K562 (cell line): ENCODE measurements around the gene GPR85. TPM values are rescaled to one million over a fixed set of nuclear protein-coding genes. Genes with fewer than 3 reads are reported as not detected.

Experiments
- ATF2 ChIP-seq: sonication (generic); formaldehyde crosslinking; IDR thresholded peaks from 2 replicates; pipeline ENCODE4 v1.8.1; 2022; ENCODE audit warnings: missing genetic modification reagents
- CHD1 ChIP-seq: fragments of 200-600 bp; sonication (generic); IDR thresholded peaks from one replicate; pipeline ENCODE4 v1.6.1; 2012; ENCODE audit warnings: mild to moderate bottlenecking, moderate library complexity, low read length, inconsistent platforms
- CTCFL ChIP-seq: IDR thresholded peaks from 2 replicates; pipeline ENCODE4 v1.6.1; 2011; ENCODE audit warnings: borderline replicate concordance, low read depth, mild to moderate bottlenecking, moderate library complexity, low read length; ENCODE audit not compliant: insufficient read depth, poor library complexity, severe bottlenecking
- ELK1 ChIP-seq: sonication (generic); formaldehyde crosslinking; IDR thresholded peaks from 2 replicates; pipeline ENCODE4 v1.8.1; 2022; ENCODE audit warnings: missing genetic modification reagents
- HMGXB4 ChIP-seq: sonication (generic); formaldehyde crosslinking; IDR thresholded peaks from 2 replicates; pipeline ENCODE4 v1.8.1; 2023; ENCODE audit warnings: mild to moderate bottlenecking, missing genetic modification reagents
- MBD1 ChIP-seq: fragments of 250-450 bp; sonication (Bioruptor Pico); IDR thresholded peaks from 2 replicates; pipeline ENCODE4 v1.8.0; 2022; ENCODE audit warnings: inconsistent platforms
- MITF ChIP-seq: IDR thresholded peaks from 2 replicates; pipeline ENCODE4 v1.6.1; 2014; ENCODE audit warnings: antibody characterized with exemption
- NCOA2 ChIP-seq, 2 experiments: fragments of 450-650 bp; IDR thresholded peaks; 2 replicates each; pipeline ENCODE4 v1.6.1; 2018; ENCODE audit warnings: mild to moderate bottlenecking in 2 of 2, moderate library complexity in 1 of 2; ENCODE audit not compliant: partially characterized antibody in 2 of 2
- PCBP2 ChIP-seq: fragments of 200-400 bp; formaldehyde crosslinking; IDR thresholded peaks from 2 replicates; pipeline ENCODE4 v1.6.1; 2018; ENCODE audit warnings: low read length, low read depth, mild to moderate bottlenecking, moderate library complexity; ENCODE audit not compliant: poor library complexity, severe bottlenecking
- PHF21A ChIP-seq: fragments of 450-650 bp; IDR thresholded peaks from 2 replicates; pipeline ENCODE4 v1.6.1; 2017; ENCODE audit warnings: low read depth, borderline replicate concordance
- RBM14 ChIP-seq: fragments of 200-400 bp; formaldehyde crosslinking; IDR thresholded peaks from 2 replicates; pipeline ENCODE4 v1.6.1; 2018; ENCODE audit warnings: low read depth, mild to moderate bottlenecking, low read length, moderate library complexity, borderline replicate concordance; ENCODE audit not compliant: insufficient read depth
- SAFB2 ChIP-seq: fragments of 200-400 bp; formaldehyde crosslinking; IDR thresholded peaks from 2 replicates; pipeline ENCODE4 v1.6.1; 2018; ENCODE audit warnings: borderline replicate concordance, low read length, low read depth, moderate library complexity; ENCODE audit not compliant: severe bottlenecking
- TCF7 ChIP-seq: sonication (generic); IDR thresholded peaks from 2 replicates; pipeline ENCODE4 v1.6.1; 2016; ENCODE audit warnings: antibody characterized with exemption, borderline replicate concordance
- TGIF2 ChIP-seq: sonication (generic); formaldehyde crosslinking; IDR thresholded peaks from 2 replicates; pipeline ENCODE4 v1.8.1; 2022; ENCODE audit warnings: mild to moderate bottlenecking, missing genetic modification reagents, moderate library complexity
- ZNF57 ChIP-seq: fragments of 450-650 bp; formaldehyde crosslinking; IDR thresholded peaks from 2 replicates; pipeline ENCODE4 v1.4.0; 2020; ENCODE audit warnings: mild to moderate bottlenecking, moderate library complexity
- ZNF780A ChIP-seq: fragments of 250-450 bp; sonication (Bioruptor Pico); IDR thresholded peaks from 2 replicates; pipeline ENCODE4 v1.5.0; 2021; ENCODE audit warnings: mild to moderate bottlenecking
- polyA plus RNA-seq, 8 experiments: library from polyadenylated mRNA; depleted of rRNA in 4 of 8; stranded (reverse) in 5 of 8; unstranded in 3 of 8; fragments of >200 nt; fragmentation: Nextera tagmentation in 2 of 8; fragmentation: Illumina TruSeq in 1 of 8; extraction: Ambion mirVana in 2 of 8; extraction: Trizol in 1 of 8; gene quantifications; 2 replicates each; pipeline versions ENCODE4 v1.2.1 to v1.2.3, GENCODE V29; 2011 to 2014; ENCODE audit warnings: inconsistent platforms in 1 of 8, missing spikeins in 1 of 8
- total RNA-seq, 7 experiments: library from RNA; depleted of rRNA in 6 of 7; stranded (reverse); fragments of >200 nt in 6 of 7; fragmentation: Illumina TruSeq in 2 of 7; extraction: Trizol in 2 of 7; gene quantifications; 2 replicates each; pipeline versions ENCODE4 v1.2.1 to v1.2.3, GENCODE V29; 2011 to 2021; ENCODE audit warnings: low replicate concordance in 1 of 7

The GPR85 gene
- total and polyA plus RNA-seq, 9 of the 15 experiments (the other 6 are each of a cell fraction or from before 2014, with no cell fraction given), result 2.9 to 18.2 (median 4.0) TPM

- TF ChIP-seq RBM14 (no peak), ELK1 (CRISPR knock-in tag) (no peak), TGIF2 (CRISPR knock-in tag) (no peak), MITF (no peak), PHF21A (no peak), NCOA2 (IDR thresholded peaks at IDR 0.05; ENCODE audit: partially characterized antibody in 2 of 2) (no peak), PCBP2 (no peak), TCF7 (no peak), CTCFL (no peak), ZNF57 (CRISPR knock-in tag) (no peak), ATF2 (CRISPR knock-in tag) (no peak), ZNF780A (CRISPR knock-in tag) (no peak), HMGXB4 (CRISPR knock-in tag) (no peak), SAFB2 (no peak), MBD1 (no peak), CHD1 (no peak)
Observed at GRCh38 chr7:113087071-113087998, 708 bp upstream of the GPR85 start (continued).
